Testis (tissue), 2 donors: ENCODE measurements around the gene USP49.

ENCODE experiments used
- POLR2A ChIP-seq: fragments of 450-650 bp; IDR thresholded peaks from one replicate; pipeline ENCODE4 v1.6.1; 2017; ENCODE audit warnings: antibody characterized with exemption, mild to moderate bottlenecking, moderate library complexity
- TF ChIP-seq, protein P1 (sequence below), 3 experiments: fragments of 450-650 bp in 2 of 3; fragments of 200-600 bp in 1 of 3; sonication (generic) in 1 of 3; IDR thresholded peaks; one replicate each; pipeline ENCODE4 v1.5.1; 2016 to 2019; ENCODE audit warnings: antibody characterized with exemption in 3 of 3, mild to moderate bottlenecking in 2 of 3, moderate library complexity in 1 of 3

- no peak for TF ChIP-seq POLR2A
- TF ChIP-seq, protein P1, sequence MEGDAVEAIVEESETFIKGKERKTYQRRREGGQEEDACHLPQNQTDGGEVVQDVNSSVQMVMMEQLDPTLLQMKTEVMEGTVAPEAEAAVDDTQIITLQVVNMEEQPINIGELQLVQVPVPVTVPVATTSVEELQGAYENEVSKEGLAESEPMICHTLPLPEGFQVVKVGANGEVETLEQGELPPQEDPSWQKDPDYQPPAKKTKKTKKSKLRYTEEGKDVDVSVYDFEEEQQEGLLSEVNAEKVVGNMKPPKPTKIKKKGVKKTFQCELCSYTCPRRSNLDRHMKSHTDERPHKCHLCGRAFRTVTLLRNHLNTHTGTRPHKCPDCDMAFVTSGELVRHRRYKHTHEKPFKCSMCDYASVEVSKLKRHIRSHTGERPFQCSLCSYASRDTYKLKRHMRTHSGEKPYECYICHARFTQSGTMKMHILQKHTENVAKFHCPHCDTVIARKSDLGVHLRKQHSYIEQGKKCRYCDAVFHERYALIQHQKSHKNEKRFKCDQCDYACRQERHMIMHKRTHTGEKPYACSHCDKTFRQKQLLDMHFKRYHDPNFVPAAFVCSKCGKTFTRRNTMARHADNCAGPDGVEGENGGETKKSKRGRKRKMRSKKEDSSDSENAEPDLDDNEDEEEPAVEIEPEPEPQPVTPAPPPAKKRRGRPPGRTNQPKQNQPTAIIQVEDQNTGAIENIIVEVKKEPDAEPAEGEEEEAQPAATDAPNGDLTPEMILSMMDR (IDR thresholded peaks at IDR 0.05), result no peak
Observed at GRCh38 chr6:41785689-41786450, 109.3 kb downstream of the USP49 start.
